Stromal cell of bone marrow (primary cell): Measurements from ENCODE around the gene APBB1IP.
"Not testable (repeated sequence)": the region's sequence is repeated elsewhere in the genome, so short reads cannot be mapped to it uniquely, and the experiment has no call there.

Experiments used
- DNase-seq: peaks from one replicate; pipeline ENCODE4 v3.0.0-alpha.2; 2012; ENCODE audit warnings: low read depth

Gene APBB1IP

GRCh38 chr10:26477501-26477900, 39.4 kb downstream of the APBB1IP start:
- no peak for DNase-seq

GRCh38 chr10:26478061-26478460, 39.9 kb downstream of the APBB1IP start:
- no peak for DNase-seq

- no peak for DNase-seq
Measured at GRCh38 chr10:26479766-26480492, 41.8 kb downstream of the APBB1IP start.

GRCh38 chr10:26481315-26481692, 43.2 kb downstream of the APBB1IP start:
- DNase-seq = no peak

- no peak for DNase-seq
Measured at GRCh38 chr10:26481914-26482550, 43.9 kb downstream of the APBB1IP start.

GRCh38 chr10:26483554-26483953, 45.4 kb downstream of the APBB1IP start:
- no peak for DNase-seq

GRCh38 chr10:26485150-26485941, 47.2 kb downstream of the APBB1IP start:
- peak; percentile 33 for DNase-seq

- DNase-seq = peak; percentile 99
Measured at GRCh38 chr10:26486304-26486703, 48.2 kb downstream of the APBB1IP start.

- peak; percentile 98 for DNase-seq
Measured at GRCh38 chr10:26486990-26487850, 49.1 kb downstream of the APBB1IP start.

- DNase-seq = peak; percentile 62
Measured at GRCh38 chr10:26488344-26488743, 50.2 kb downstream of the APBB1IP start.

GRCh38 chr10:26489081-26489480, 50.9 kb downstream of the APBB1IP start:
- DNase-seq = no peak

- not testable (repeated sequence) for DNase-seq
Measured at GRCh38 chr10:26490367-26490766, 52.2 kb downstream of the APBB1IP start.

GRCh38 chr10:26491276-26491675, 53.1 kb downstream of the APBB1IP start:
- DNase-seq = no peak

- peak; percentile 41 for DNase-seq
Measured at GRCh38 chr10:26491934-26492333, 53.8 kb downstream of the APBB1IP start.

GRCh38 chr10:26492725-26493124, 54.6 kb downstream of the APBB1IP start:
- DNase-seq = not testable (repeated sequence)

- DNase-seq = no peak
Measured at GRCh38 chr10:26494018-26494417, 55.9 kb downstream of the APBB1IP start.

GRCh38 chr10:26499426-26499825, 61.3 kb downstream of the APBB1IP start:
- DNase-seq = no peak

GRCh38 chr10:26502986-26503385, 64.8 kb downstream of the APBB1IP start:
- DNase-seq = no peak

- DNase-seq = no peak
Measured at GRCh38 chr10:26503911-26504310, 65.8 kb downstream of the APBB1IP start.

- not testable (repeated sequence) for DNase-seq
Measured at GRCh38 chr10:26504429-26504828, 66.3 kb downstream of the APBB1IP start.

GRCh38 chr10:26505491-26505890, 67.3 kb downstream of the APBB1IP start:
- DNase-seq = no peak

GRCh38 chr10:26506736-26507135, 68.6 kb downstream of the APBB1IP start:
- no peak for DNase-seq
